BE2C (cell line): Measurements from ENCODE around the gene GARIN6.
"Not testable (repeated sequence)": the region's sequence is repeated elsewhere in the genome, so short reads cannot be mapped to it uniquely, and the experiment has no call there.

Source experiments
- DNase-seq: peaks from one replicate; pipeline ENCODE4 v3.0.0-alpha.2; 2020
- H3K27me3 ChIP-seq: fragments of 250-450 bp; sonication (Bioruptor Pico); 2 replicates; pipeline ENCODE4 v1.5.1; 2020; ENCODE audit warnings: mild to moderate bottlenecking
- H3K36me3 ChIP-seq: fragments of 250-450 bp; sonication (Bioruptor Pico); 2 replicates; pipeline ENCODE4 v1.5.1; 2020; ENCODE audit warnings: mild to moderate bottlenecking
- H3K4me1 ChIP-seq: fragments of 250-450 bp; sonication (Bioruptor Pico); 2 replicates; pipeline ENCODE4 v1.5.1; 2020
- H3K4me3 ChIP-seq: 2 replicates; pipeline ENCODE4 v1.5.1; 2011; ENCODE audit warnings: low read depth, low read length
- H3K9me3 ChIP-seq: fragments of 250-450 bp; sonication (Bioruptor Pico); 2 replicates; pipeline ENCODE4 v1.5.1; 2020
- TF ChIP-seq, protein P1 (sequence below): IDR thresholded peaks from 2 replicates; pipeline ENCODE4 v1.5.1; 2012; ENCODE audit warnings: mild to moderate bottlenecking, low read depth, low read length

Gene GARIN6

DNA sequence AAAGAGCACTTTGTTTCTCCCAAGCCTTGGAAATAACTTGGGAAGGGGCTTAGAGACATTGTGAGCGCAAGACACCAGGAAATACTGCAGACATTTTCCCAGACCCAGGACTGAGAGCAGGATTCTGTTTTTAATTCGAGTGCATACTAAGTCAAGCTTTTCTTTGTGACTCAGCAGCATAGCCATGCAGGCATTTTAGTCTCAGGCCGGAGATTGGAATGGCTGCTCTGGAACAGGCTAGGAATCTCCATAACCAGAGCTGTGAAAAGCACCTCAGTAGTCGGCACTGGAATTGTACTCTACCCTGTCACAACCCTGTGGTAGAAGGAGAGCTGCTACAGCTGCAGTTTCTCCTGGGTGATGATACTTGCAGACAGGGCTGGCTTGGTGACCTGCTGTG, 28.9 kb upstream of the GARIN6 start:
- H3K9me3 ChIP-seq, result no peaks in the 10 kb centered on the region
- no peak for DNase-seq

DNA sequence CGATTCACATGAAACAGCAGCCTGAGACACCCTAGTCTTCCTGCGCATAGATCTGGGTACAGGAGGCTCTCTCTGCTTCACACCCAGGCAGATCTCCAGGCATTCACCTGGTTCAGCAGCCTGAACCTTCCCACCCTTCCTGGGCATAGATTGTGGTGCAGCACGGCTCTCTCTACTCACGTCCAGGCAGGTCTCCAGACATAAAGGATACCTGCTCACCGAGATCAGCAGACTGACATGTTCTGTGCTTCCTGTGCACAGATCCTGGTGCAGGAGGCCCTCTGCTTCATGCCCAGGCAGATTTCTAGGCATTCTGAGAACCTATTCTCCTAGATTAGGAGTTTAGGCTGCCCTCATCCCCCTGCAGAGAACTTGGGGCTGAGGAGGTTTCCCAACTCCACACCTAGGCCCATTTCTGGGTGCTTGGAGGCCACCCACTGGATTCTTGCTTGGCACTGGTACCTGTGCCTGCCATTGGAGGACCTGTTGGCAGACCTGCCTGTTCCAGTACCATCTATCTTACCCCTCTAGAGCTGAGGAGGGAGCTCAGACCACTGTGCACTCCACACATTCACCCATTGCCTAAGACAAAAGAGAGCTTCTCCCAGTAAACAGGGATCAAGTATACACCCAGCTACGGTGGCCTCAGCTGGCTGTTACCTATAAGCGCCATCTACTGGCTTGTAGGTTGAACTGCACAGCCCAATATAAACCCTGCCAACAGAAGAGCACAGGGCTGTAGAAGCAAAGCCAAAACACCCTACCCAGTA, 28.0 kb upstream of the GARIN6 start:
- peak; percentile 8 for DNase-seq
- TF ChIP-seq, protein P1, sequence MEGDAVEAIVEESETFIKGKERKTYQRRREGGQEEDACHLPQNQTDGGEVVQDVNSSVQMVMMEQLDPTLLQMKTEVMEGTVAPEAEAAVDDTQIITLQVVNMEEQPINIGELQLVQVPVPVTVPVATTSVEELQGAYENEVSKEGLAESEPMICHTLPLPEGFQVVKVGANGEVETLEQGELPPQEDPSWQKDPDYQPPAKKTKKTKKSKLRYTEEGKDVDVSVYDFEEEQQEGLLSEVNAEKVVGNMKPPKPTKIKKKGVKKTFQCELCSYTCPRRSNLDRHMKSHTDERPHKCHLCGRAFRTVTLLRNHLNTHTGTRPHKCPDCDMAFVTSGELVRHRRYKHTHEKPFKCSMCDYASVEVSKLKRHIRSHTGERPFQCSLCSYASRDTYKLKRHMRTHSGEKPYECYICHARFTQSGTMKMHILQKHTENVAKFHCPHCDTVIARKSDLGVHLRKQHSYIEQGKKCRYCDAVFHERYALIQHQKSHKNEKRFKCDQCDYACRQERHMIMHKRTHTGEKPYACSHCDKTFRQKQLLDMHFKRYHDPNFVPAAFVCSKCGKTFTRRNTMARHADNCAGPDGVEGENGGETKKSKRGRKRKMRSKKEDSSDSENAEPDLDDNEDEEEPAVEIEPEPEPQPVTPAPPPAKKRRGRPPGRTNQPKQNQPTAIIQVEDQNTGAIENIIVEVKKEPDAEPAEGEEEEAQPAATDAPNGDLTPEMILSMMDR, result peak; percentile 68
- H3K36me3 ChIP-seq, result no peaks in the 10 kb centered on the region
- no peaks in the 10 kb centered on the region for H3K4me1 ChIP-seq
- H3K4me3 ChIP-seq, result no peak overlapping the region
- H3K27me3 ChIP-seq, result no peaks in the 10 kb centered on the region
- H3K9me3 ChIP-seq, result no peaks in the 10 kb centered on the region

More for the DNA sequence above, 28.9 kb upstream of the GARIN6 start:
- TF ChIP-seq, protein P1, result no peak
- no peaks in the 10 kb centered on the region for H3K4me1 ChIP-seq
- no peaks in the 10 kb centered on the region for H3K27me3 ChIP-seq
- H3K4me3 ChIP-seq, result no peak overlapping the region
- no peaks in the 10 kb centered on the region for H3K36me3 ChIP-seq

DNA sequence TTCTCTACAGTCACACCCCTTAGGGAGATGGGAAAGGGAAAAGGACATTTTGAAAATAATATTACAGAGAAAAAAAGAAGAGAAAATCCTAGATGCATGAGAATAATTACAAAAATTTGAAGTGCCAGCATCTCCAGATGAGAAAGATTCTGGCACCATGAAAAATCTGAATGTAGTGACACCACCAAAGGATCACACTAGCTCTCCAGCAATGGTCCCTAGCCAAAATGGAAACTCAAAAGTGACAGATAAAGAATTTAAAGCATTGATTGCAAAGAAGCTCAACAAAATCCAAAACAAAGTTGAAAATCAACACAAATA, 27.4 kb upstream of the GARIN6 start:
- no peak for DNase-seq
- Histone ChIP-seq H3K36me3 (no peaks in the 10 kb centered on the region), H3K9me3 (no peaks in the 10 kb centered on the region), H3K4me1 (no peaks in the 10 kb centered on the region), H3K27me3 (no peaks in the 10 kb centered on the region), H3K4me3 (no peak overlapping the region)
- TF ChIP-seq, protein P1, result no peak

DNA sequence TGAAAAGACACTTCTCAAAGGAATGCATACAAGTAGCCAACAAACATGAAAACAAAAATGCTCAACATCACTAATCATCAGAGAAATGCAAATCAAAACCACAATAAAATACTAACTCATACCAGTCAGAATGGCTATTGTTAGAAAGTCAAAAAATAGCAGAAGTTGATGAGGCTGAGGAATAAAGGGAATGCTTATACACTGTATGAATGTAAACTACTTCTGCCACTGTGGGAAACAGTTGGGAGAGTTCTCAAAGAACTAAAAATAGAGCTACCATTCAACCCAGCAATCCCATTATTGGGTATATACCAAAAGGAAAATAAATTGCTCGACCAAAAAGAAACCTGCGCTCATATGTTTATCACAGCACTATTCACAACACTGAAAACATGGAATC, 23.0 kb upstream of the GARIN6 start:
- H3K36me3 ChIP-seq, H3K4me1 ChIP-seq, DNase-seq, H3K9me3 ChIP-seq, H3K27me3 ChIP-seq, H3K4me3 ChIP-seq: not testable (repeated sequence)

DNA sequence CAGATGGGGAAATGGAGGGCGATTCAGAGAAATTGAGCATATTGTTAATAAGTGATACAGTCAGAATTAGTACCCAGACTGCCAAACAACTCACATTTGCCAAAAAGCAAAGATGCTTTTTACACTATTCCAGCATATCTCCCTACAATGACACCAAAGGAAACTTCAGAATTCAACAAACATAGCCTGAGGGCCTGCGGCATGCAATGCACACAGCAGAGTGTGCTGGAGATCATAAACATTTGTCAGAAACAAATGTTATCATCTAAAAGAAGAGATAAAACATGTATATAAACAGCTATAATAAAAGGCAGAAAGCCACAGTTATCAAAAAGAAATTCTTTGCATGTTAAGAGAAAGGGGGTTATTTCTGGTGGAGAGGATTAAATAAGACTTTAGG, 20.1 kb upstream of the GARIN6 start:
- no peak for DNase-seq
- no peaks in the 10 kb centered on the region for H3K4me1 ChIP-seq
- H3K27me3 ChIP-seq, result no peaks in the 10 kb centered on the region
- H3K4me3 ChIP-seq, result no peak overlapping the region
- no peaks in the 10 kb centered on the region for H3K36me3 ChIP-seq
- no peaks in the 10 kb centered on the region for H3K9me3 ChIP-seq
- TF ChIP-seq, protein P1, result no peak

DNA sequence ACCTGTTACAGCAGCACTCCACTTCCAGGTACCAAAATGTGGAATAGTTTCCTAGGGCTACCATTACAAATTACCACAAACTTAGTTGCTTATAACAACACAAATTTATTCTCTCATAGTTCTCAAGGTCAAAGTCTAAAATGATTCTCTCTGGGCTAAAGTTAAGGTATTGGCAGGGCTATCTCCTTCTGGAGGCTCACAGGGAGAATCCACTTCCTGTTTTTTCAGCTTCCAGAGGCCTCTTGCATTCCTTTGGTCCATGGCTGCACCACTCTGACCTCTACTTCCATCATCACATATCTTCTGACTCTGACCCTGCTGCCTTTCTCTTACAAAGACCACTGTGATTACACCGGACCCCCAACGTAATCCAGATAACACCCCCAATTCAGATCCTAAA, 2.9 kb upstream of the GARIN6 start:
- Histone ChIP-seq H3K36me3 (no peaks in the 10 kb centered on the region), H3K9me3 (no peaks in the 10 kb centered on the region; the same call in 1 of the 2 replicates), H3K4me1 (no peaks in the 10 kb centered on the region), H3K27me3 (no peaks in the 10 kb centered on the region), H3K4me3 (no peak overlapping the region)
- TF ChIP-seq, protein P1, result no peak
- no peak for DNase-seq
